ENCODE data around the gene TBL1X. TPM values are rescaled to one million over a fixed set of nuclear protein-coding genes. Genes with fewer than 3 reads are reported as not detected.

TBL1X gene
- total and polyA plus RNA-seq, 2 donors (not counting 1 experiment from before 2014, with no cell fraction given), result 8.8 to 65.1 TPM

GRCh38 chrX:9690046-9690445 is 225.2 kb downstream of the TBL1X start:
- Histone ChIP-seq H3K79me2 (ENCODE audit: control insufficient read depth, insufficient read depth, low read length) (no peaks in the 10 kb centered on the region), H3K9ac (ENCODE audit: low read length) (no peak overlapping the region), H3K9me3 (ENCODE audit: control extremely low read depth in 1 of 3, control insufficient read depth in 2 of 3, insufficient read depth in 1 of 3, low read length in 2 of 3) (no peaks in the 10 kb centered on the region), H3K27me3 (replicated peaks in 1 of 4; ENCODE audit: control extremely low read depth in 1 of 4, control insufficient read depth in 3 of 4, insufficient read depth in 4 of 4, low read length in 3 of 4) (no peaks in the 10 kb centered on the region), H3K4me1 (ENCODE audit: control insufficient read depth in 2 of 2, insufficient read depth in 2 of 2, low read length in 2 of 2) (no peaks in the 10 kb centered on the region), H3K4me3 (ENCODE audit: control extremely low read depth in 1 of 5, extremely low read depth in 1 of 5, insufficient read depth in 1 of 5, low read depth in 2 of 5, low read length in 4 of 5) (no peak overlapping the region), H3K27ac (ENCODE audit: low read length in 2 of 2) (no peak overlapping the region), H4K20me1 (ENCODE audit: control insufficient read depth, insufficient read depth, low read length, poor library complexity, severe bottlenecking) (no peaks in the 10 kb centered on the region), H2AFZ (ENCODE audit: insufficient read depth, low read depth, low read length, poor library complexity, severe bottlenecking) (no peak overlapping the region), H3K36me3 (replicated peaks in 1 of 2; ENCODE audit: control extremely low read depth in 1 of 2, control insufficient read depth in 1 of 2, extremely low read depth in 1 of 2, insufficient read depth in 2 of 2, low read length in 1 of 2) (peaks cover 0 to 39% of the 10 kb centered on the region in 2 experiments), H3K4me2 (replicated peaks; ENCODE audit: low read depth, low read length, poor library complexity, severe bottlenecking) (no peak overlapping the region)
- intact Hi-C loops (cut with micrococcal nuclease), result no loop called here
- 100% methylated on average over 3 of the region's 5 CpGs for WGBS (ENCODE audit: insufficient coverage)
- Mint-ChIP-seq H3K9me3 (ENCODE audit: insufficient read depth) (no peaks in the 10 kb centered on the region), H3K27me3 (no peaks in the 10 kb centered on the region), H3K27ac (no peak overlapping the region), H3K4me1 (no peaks in the 10 kb centered on the region), H3K4me3 (no peak overlapping the region)
- DNase-seq (no peak), ATAC-seq (ENCODE audit: low read depth) (no peak)
- CTCF ChIA-PET, result no interaction called here
- TF ChIP-seq EZH2 (IDR thresholded peaks at IDR 0.05; ENCODE audit: borderline replicate concordance, insufficient read depth, low read depth, low read length, poor library complexity, severe bottlenecking) (no peak), CTCF (IDR thresholded peaks at IDR 0.05) (no peak)
- POLR2A ChIA-PET, result no interaction called here

GRCh38 chrX:9693307-9694001 is 228.6 kb downstream of the TBL1X start:
- H3K4me1 Mint-ChIP-seq, result no peaks in the 10 kb centered on the region
- WGBS (ENCODE audit: insufficient coverage), result 92% methylated on average over 8 of the region's 12 CpGs
- TF ChIP-seq EZH2 (IDR thresholded peaks at IDR 0.05; ENCODE audit: borderline replicate concordance, insufficient read depth, low read depth, low read length, poor library complexity, severe bottlenecking), result no peak
- TF ChIP-seq CTCF (IDR thresholded peaks at IDR 0.05), result no peak
- Histone ChIP-seq H3K79me2 (ENCODE audit: control insufficient read depth, insufficient read depth, low read length) (no peaks in the 10 kb centered on the region), H3K27ac (ENCODE audit: low read length in 2 of 2) (no peak overlapping the region), H2AFZ (ENCODE audit: insufficient read depth, low read depth, low read length, poor library complexity, severe bottlenecking) (no peak overlapping the region), H3K9ac (ENCODE audit: low read length) (no peak overlapping the region), H3K4me2 (replicated peaks; ENCODE audit: low read depth, low read length, poor library complexity, severe bottlenecking) (no peak overlapping the region), H4K20me1 (ENCODE audit: control insufficient read depth, insufficient read depth, low read length, poor library complexity, severe bottlenecking) (no peaks in the 10 kb centered on the region), H3K27me3 (replicated peaks in 1 of 4; ENCODE audit: control extremely low read depth in 1 of 4, control insufficient read depth in 3 of 4, insufficient read depth in 4 of 4, low read length in 3 of 4) (no peaks in the 10 kb centered on the region), H3K4me3 (ENCODE audit: control extremely low read depth in 1 of 5, extremely low read depth in 1 of 5, insufficient read depth in 1 of 5, low read depth in 2 of 5, low read length in 4 of 5) (no peak overlapping the region), H3K36me3 (replicated peaks in 1 of 2; ENCODE audit: control extremely low read depth in 1 of 2, control insufficient read depth in 1 of 2, extremely low read depth in 1 of 2, insufficient read depth in 2 of 2, low read length in 1 of 2) (peaks cover 0 to 53% of the 10 kb centered on the region in 2 experiments), H3K9me3 (ENCODE audit: control extremely low read depth in 1 of 3, control insufficient read depth in 2 of 3, insufficient read depth in 1 of 3, low read length in 2 of 3) (no peaks in the 10 kb centered on the region), H3K4me1 (ENCODE audit: control insufficient read depth in 2 of 2, insufficient read depth in 2 of 2, low read length in 2 of 2) (no peaks in the 10 kb centered on the region)
- ATAC-seq (ENCODE audit: low read depth), result no peak
- H3K27ac Mint-ChIP-seq, result no peak overlapping the region
- POLR2A ChIA-PET, result interaction anchor here (0.5 kb wide), 1 partner anchor 137 kb away, joined by 5 read pairs; no protein-coding TSS in a partner anchor
- CTCF ChIA-PET, result no interaction called here
- H3K9me3 Mint-ChIP-seq (ENCODE audit: insufficient read depth), result no peaks in the 10 kb centered on the region
- H3K4me3 Mint-ChIP-seq, result no peak overlapping the region
- intact Hi-C loops (cut with micrococcal nuclease), result no loop called here
- no peaks in the 10 kb centered on the region for H3K27me3 Mint-ChIP-seq
- DNase-seq, result no peak

All from B cell (primary cell).